ENCODE data around the gene KNCN. TPM values are rescaled to one million over a fixed set of nuclear protein-coding genes. Genes with fewer than 3 reads are reported as not detected.
A peak's percentile ranks its signal among the peaks of the same experiment; 100 is the strongest.

Gene KNCN
- total RNA-seq, 1 donor from 2014 or later = not detected

DNA sequence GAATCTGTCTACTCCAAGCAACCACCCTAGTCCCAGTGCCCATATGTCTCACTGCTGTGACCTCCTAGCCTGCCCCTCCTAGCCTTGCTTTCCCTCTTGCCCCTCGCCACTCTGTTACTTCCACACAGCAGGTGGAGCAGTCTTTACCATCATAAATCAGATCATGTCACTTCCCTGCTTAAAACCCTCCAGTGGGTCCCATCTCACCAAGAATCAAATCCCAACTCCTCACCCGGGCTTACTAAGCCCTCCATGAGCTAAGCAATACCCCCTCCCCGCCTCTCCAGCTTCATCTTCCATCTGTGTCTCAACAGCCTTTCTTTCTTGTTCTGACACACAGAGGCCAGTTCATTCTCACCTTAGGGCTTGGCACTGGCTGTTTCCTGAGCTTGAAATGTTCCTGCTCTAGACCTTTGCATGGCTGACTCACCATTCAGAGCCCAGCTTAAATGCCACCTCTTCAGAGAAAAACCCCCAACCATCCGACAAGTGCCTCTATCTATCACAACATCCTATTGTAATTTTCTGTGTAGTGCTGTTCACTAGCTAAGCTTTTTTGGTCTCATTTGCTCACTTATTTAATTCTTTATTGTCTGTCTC is 22.3 kb downstream of the KNCN start:
- H3K36me3 ChIP-seq = no peaks in the 10 kb centered on the region
- DNase-seq = no peak
- TF ChIP-seq CTCF (IDR thresholded peaks at IDR 0.05) = no peak
- H3K9me3 ChIP-seq = no peaks in the 10 kb centered on the region
- peaks cover 20% of the 10 kb centered on the region for H3K27me3 ChIP-seq
- intact Hi-C loops (cut with DNase I) = loop anchor here (10.0 kb wide), 1 partner anchor 54 kb away; no protein-coding TSS in a partner anchor
- H3K27ac ChIP-seq = no peak overlapping the region
- ATAC-seq = no peak
- H3K4me3 ChIP-seq = no peak overlapping the region
- H3K4me1 ChIP-seq = no peaks in the 10 kb centered on the region

- DNase-seq = no peak
- Histone ChIP-seq H3K36me3 (no peaks in the 10 kb centered on the region), H3K27ac (no peak overlapping the region), H3K4me1 (no peaks in the 10 kb centered on the region), H3K27me3 (peaks cover 24% of the 10 kb centered on the region), H3K9me3 (no peaks in the 10 kb centered on the region), H3K4me3 (no peak overlapping the region)
- ATAC-seq = no peak
- TF ChIP-seq CTCF (IDR thresholded peaks at IDR 0.05) = peak; percentile 4
- intact Hi-C loops (cut with DNase I) = loop anchor here (10.0 kb wide), 1 partner anchor 54 kb away; no protein-coding TSS in a partner anchor
These were observed 23.0 kb downstream of the KNCN start for GRCh38 chr1:46528297-46528955.

GRCh38 chr1:46527474-46528296 is 23.8 kb downstream of the KNCN start:
- DNase-seq = peak; percentile 87

DNA sequence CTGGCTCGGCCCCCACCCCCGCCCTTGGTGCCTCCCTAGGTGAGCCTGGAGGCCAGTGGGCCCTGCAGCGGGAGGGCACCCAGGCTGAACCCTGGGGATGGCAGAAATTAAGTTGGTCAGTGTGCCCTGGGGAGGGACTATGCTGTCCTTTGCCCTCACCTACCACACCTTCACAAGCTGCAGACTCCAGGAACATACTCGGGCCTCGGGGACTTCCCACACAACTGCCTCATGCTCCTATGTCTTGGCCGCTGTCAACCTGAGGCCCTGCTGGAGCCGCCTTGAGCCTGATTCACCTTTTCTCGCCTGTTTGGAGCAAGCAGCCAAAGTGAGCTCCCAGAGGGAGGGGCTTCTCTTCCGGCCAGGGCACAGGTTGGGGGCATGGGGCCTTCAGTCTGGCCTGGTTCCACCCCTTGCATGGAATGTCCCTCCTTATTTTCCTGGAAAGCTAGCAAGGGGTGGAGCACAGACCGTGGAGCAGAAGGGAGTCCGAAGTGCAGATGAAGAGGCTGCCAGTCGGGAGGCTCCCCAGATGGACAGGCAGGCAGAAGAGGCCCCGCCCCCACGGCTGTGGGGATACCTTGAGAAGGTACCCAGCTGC is 24.7 kb downstream of the KNCN start:
- peaks cover 20% of the 10 kb centered on the region for H3K27me3 ChIP-seq
- intact Hi-C loops (cut with DNase I) = loop anchor here (10.0 kb wide), 1 partner anchor 52 kb away; no protein-coding TSS in a partner anchor
- H3K36me3 ChIP-seq = no peaks in the 10 kb centered on the region

More at GRCh38 chr1:46527474-46528296, 23.8 kb downstream of the KNCN start:
- peak; percentile 88 for ATAC-seq
- Histone ChIP-seq H3K4me3 (no peak overlapping the region), H3K27me3 (peaks cover 24% of the 10 kb centered on the region), H3K4me1 (peaks cover 4% of the 10 kb centered on the region), H3K27ac (no peak overlapping the region), H3K9me3 (no peaks in the 10 kb centered on the region), H3K36me3 (no peaks in the 10 kb centered on the region)
- intact Hi-C loops (cut with DNase I) = loop anchor here (10.0 kb wide), 1 partner anchor 53 kb away; no protein-coding TSS in a partner anchor
- peak; percentile 92 for TF ChIP-seq CTCF (IDR thresholded peaks at IDR 0.05)

More for the DNA sequence above, 24.7 kb downstream of the KNCN start:
- Histone ChIP-seq H3K4me3 (no peak overlapping the region), H3K27ac (no peak overlapping the region), H3K4me1 (peaks cover 12% of the 10 kb centered on the region), H3K9me3 (no peaks in the 10 kb centered on the region)
- no peak for TF ChIP-seq CTCF (IDR thresholded peaks at IDR 0.05)
- DNase-seq = no peak
- ATAC-seq = no peak
